ENCODE results near the gene MAL. TPM values are rescaled to one million over a fixed set of nuclear protein-coding genes. Genes with fewer than 3 reads are reported as not detected.

Gene MAL
- total and polyA plus RNA-seq, 2 of the 4 experiments (the other 2 are of a cell fraction) = not detected

GRCh38 chr2:95018301-95018700, 7.2 kb upstream of the MAL start:
- Histone ChIP-seq H3K27me3 (ENCODE audit: control insufficient read depth, insufficient read depth, low read length) (peaks cover 55% of the 10 kb centered on the region; the same call in 1 of the 2 replicates), H3K27ac (ENCODE audit: insufficient read depth, low read length) (no peak overlapping the region), H3K18ac (ENCODE audit: low read depth, low read length) (no peak overlapping the region), H3K14ac (replicated peaks; ENCODE audit: low read depth, low read length) (no peak overlapping the region), H3K79me1 (ENCODE audit: low read depth in 1 of 2, low read length in 2 of 2) (no peaks in the 10 kb centered on the region), H3K56ac (ENCODE audit: extremely low read depth, insufficient read depth, low read length) (no peak overlapping the region), H2BK15ac (ENCODE audit: low read depth, low read length) (no peak overlapping the region), H3K4ac (ENCODE audit: low read depth, low read length) (no peak overlapping the region), H4K91ac (ENCODE audit: insufficient read depth, low read depth, low read length) (no peak overlapping the region), H3K9me3 (ENCODE audit: control insufficient read depth, insufficient read depth, low read length) (no peaks in the 10 kb centered on the region), H2AK5ac (ENCODE audit: low read depth, low read length) (no peak overlapping the region), H3K36me3 (ENCODE audit: control insufficient read depth, insufficient read depth, low read length) (no peaks in the 10 kb centered on the region), H4K8ac (ENCODE audit: low read depth in 2 of 2, low read length in 2 of 2) (no peak overlapping the region), H3K9ac (ENCODE audit: low read depth, low read length) (no peak overlapping the region), H3K9me1 (ENCODE audit: insufficient read depth, low read length) (no peaks in the 10 kb centered on the region), H2BK5ac (ENCODE audit: low read depth, low read length, poor library complexity, severe bottlenecking) (no peak overlapping the region), H4K5ac (ENCODE audit: low read depth, low read length) (no peak overlapping the region), H4K20me1 (ENCODE audit: insufficient read depth, low read length) (no peaks in the 10 kb centered on the region), H3K4me1 (ENCODE audit: control insufficient read depth, insufficient read depth, low read length) (no peaks in the 10 kb centered on the region), H2AK9ac (replicated peaks; ENCODE audit: low read depth, low read length, poor library complexity) (no peak overlapping the region), H2AFZ (replicated peaks; ENCODE audit: low read length, poor library complexity) (no peak overlapping the region), H2BK20ac (ENCODE audit: low read depth, low read length) (no peak overlapping the region), H2BK120ac (ENCODE audit: low read depth, low read length) (no peak overlapping the region), H3K4me2 (ENCODE audit: low read depth, low read length) (no peak overlapping the region), H3K4me3 (ENCODE audit: insufficient read depth, low read depth, low read length) (no peak overlapping the region), H3K23ac (ENCODE audit: low read depth, low read length) (no peak overlapping the region)
- no CpG with 5 or more reads among the region's 10 CpGs for WGBS, 2 experiments (ENCODE audit: extremely low coverage in 2 of 2, insufficient read length in 1 of 2)
- intact Hi-C loops (cut with micrococcal nuclease) (no loop called here), in situ Hi-C loops (cut with MboI; ENCODE audit: low sequenced_read_pairs) (no loop called here), dilution Hi-C loops (cut with HindIII; ENCODE audit: low sequenced_read_pairs, unreplicated experiment) (no loop called here)
- no TSS peak for BruUV-seq (replicated peaks)
- POLR2A ChIA-PET (ENCODE audit: unreplicated experiment) = no interaction called here
- DNase-seq (no peak), ATAC-seq (ENCODE audit: low read depth) (no peak)
- no peak for TF ChIP-seq CEBPB (IDR thresholded peaks at IDR 0.05; ENCODE audit: low read depth, low read length)
- no peak for TF ChIP-seq ELK1 (IDR thresholded peaks at IDR 0.05; ENCODE audit: borderline replicate concordance, low read depth, low read length)
- no peak for TF ChIP-seq FOS (IDR thresholded peaks at IDR 0.05; ENCODE audit: low read depth, low read length)
- no peak for TF ChIP-seq NFE2L2 (IDR thresholded peaks at IDR 0.05; ENCODE audit: low read depth, low read length)
- TF ChIP-seq RFX5 (IDR thresholded peaks at IDR 0.05; ENCODE audit: low read depth, low read length) = no peak
- no peak for TF ChIP-seq USF2 (IDR thresholded peaks at IDR 0.05; ENCODE audit: low read depth, low read length)
- TF ChIP-seq MAZ (IDR thresholded peaks at IDR 0.05; ENCODE audit: borderline replicate concordance, low read depth, low read length) = no peak
- no peak for TF ChIP-seq MXI1 (IDR thresholded peaks at IDR 0.05; ENCODE audit: borderline replicate concordance, low read depth, low read length)
- TF ChIP-seq RAD21 (IDR thresholded peaks at IDR 0.05; ENCODE audit: low read length) = no peak
- TF ChIP-seq RCOR1 (IDR thresholded peaks at IDR 0.05; ENCODE audit: insufficient replicate concordance, low read length) = no peak
- TF ChIP-seq CTCF (conservative IDR thresholded peaks at IDR 0.05; ENCODE audit: low read depth, low read length) = no peak
- no peak for TF ChIP-seq BHLHE40 (IDR thresholded peaks at IDR 0.05; ENCODE audit: low read depth, low read length)
- TF ChIP-seq MAFK (IDR thresholded peaks at IDR 0.05; ENCODE audit: low read depth, low read length) = no peak
- no peak for TF ChIP-seq POLR2A (IDR thresholded peaks at IDR 0.05; ENCODE audit: low read depth, low read length)
- TF ChIP-seq SMC3 (IDR thresholded peaks at IDR 0.05; ENCODE audit: low read depth, low read length) = no peak
- CTCF ChIA-PET = no interaction called here

Measured in IMR-90 (cell line).